MCF 10A (cell line): ENCODE results near the gene TMBIM1. TPM values are rescaled to one million over a fixed set of nuclear protein-coding genes. Genes with fewer than 3 reads are reported as not detected.

Experiments
- BruUV-seq: library from RNA; stranded (reverse); fragments of 400-500 nt; replicated peaks from 2 replicates; lab custom pipeline; 2021; lab: Mats Ljungman, UMichigan
- CTCF ChIA-PET: fragments of 300-600 bp; sonication (Branson Sonifier 250); formaldehyde crosslinking; extraction: SDS; loops from one replicate; lab custom pipeline; 2021; ENCODE audit warnings: antibody characterized with exemption, inconsistent platforms; lab: Yijun Ruan, JAX
- POLR2A ChIA-PET: fragments of 300-600, 350-650 bp; sonication (Branson Sonifier 250); formaldehyde crosslinking; extraction: SDS; loops from one replicate; lab custom pipeline; 2020; ENCODE audit warnings: antibody characterized with exemption, inconsistent platforms; lab: Yijun Ruan, JAX
- DNase-seq: peaks from one replicate; pipeline ENCODE4 v3.0.0-alpha.2; 2018; ENCODE audit not compliant: unreplicated experiment
- H3K27ac Mint-ChIP-seq: one replicate; pipeline ENCODE4 v1.8.0; 2022; ENCODE audit warnings: mild to moderate bottlenecking, low read depth, mixed read lengths; ENCODE audit not compliant: unreplicated experiment
- H3K27me3 Mint-ChIP-seq: one replicate; pipeline ENCODE4 v1.8.0; 2022; ENCODE audit warnings: mixed read lengths; ENCODE audit not compliant: insufficient read depth, unreplicated experiment
- H3K36me3 Mint-ChIP-seq: one replicate; pipeline ENCODE4 v1.8.0; 2022; ENCODE audit warnings: mild to moderate bottlenecking, moderate library complexity, mixed read lengths; ENCODE audit not compliant: insufficient read depth, unreplicated experiment
- H3K4me1 Mint-ChIP-seq: one replicate; pipeline ENCODE4 v1.8.0; 2022; ENCODE audit warnings: mixed read lengths; ENCODE audit not compliant: insufficient read depth, unreplicated experiment
- H3K4me3 Mint-ChIP-seq: one replicate; pipeline ENCODE4 v1.8.0; 2022; ENCODE audit warnings: mild to moderate bottlenecking, moderate library complexity, mixed read lengths; ENCODE audit not compliant: unreplicated experiment
- H3K9me3 Mint-ChIP-seq: one replicate; pipeline ENCODE4 v1.8.0; 2022; ENCODE audit warnings: mixed read lengths; ENCODE audit not compliant: unreplicated experiment
- CTCF ChIP-seq: fragments of 200-600 bp; IDR thresholded peaks from one replicate; pipeline ENCODE4 v1.8.0; 2022; ENCODE audit warnings: antibody characterized with exemption, mild to moderate bottlenecking; ENCODE audit not compliant: unreplicated experiment
- intact Hi-C: fragments of 100-400 bp; cut with micrococcal nuclease; formaldehyde crosslinking; loops from 2 replicates; pipeline ENCODE4 v1.14.1; 2022
- total RNA-seq: library from RNA; stranded (reverse); gene quantifications from 2 replicates; pipeline ENCODE4 v1.2.3, GENCODE V29; 2022

TMBIM1 gene
- total RNA-seq, 1 experiment from 2014 or later: 107 TPM

- peak; percentile 91 for TF ChIP-seq CTCF
- DNase-seq: peak; percentile 90
- POLR2A ChIA-PET: interaction anchor here (1.2 to 2.0 kb wide), 4 partner anchors 15 to 96 kb away, joined by 3 to 7 read pairs (median 4); no protein-coding TSS in a partner anchor
- Mint-ChIP-seq H3K36me3 (no peaks in the 10 kb centered on the region), H3K27ac (no peak overlapping the region), H3K9me3 (no peaks in the 10 kb centered on the region), H3K4me3 (no peak overlapping the region), H3K4me1 (peaks cover 16% of the 10 kb centered on the region), H3K27me3 (no peaks in the 10 kb centered on the region)
- intact Hi-C loops: loop anchor here (1.0 to 2.0 kb wide), 4 partner anchors 29 to 166 kb away; partner anchors contain the start of gene CATIP
- CTCF ChIA-PET: interaction anchor here (0.6 to 4.1 kb wide), 35 partner anchors 9 to 390 kb away, joined by 3 to 110 read pairs (median 4); partner anchors contain the start of genes CATIP, SLC11A1 and TMBIM1
- BruUV-seq: no TSS peak
Measured at GRCh38 chr2:218301176-218301819, 9.0 kb upstream of the TMBIM1 start.

- Mint-ChIP-seq H3K4me1 (peaks cover 20% of the 10 kb centered on the region), H3K27ac (no peak overlapping the region), H3K27me3 (no peaks in the 10 kb centered on the region), H3K9me3 (no peaks in the 10 kb centered on the region), H3K4me3 (no peak overlapping the region), H3K36me3 (no peaks in the 10 kb centered on the region)
- ChIA-PET CTCF (interaction anchor here (0.6 to 12.3 kb wide), 7 partner anchors 9 to 115 kb away, joined by 3 to 215 read pairs (median 9); partner anchors contain the start of genes AAMP, CATIP and PNKD), POLR2A (interaction anchor here (2.5 to 6.5 kb wide), 4 partner anchors 10 to 97 kb away, joined by 11 to 71 read pairs (median 25); partner anchors contain the start of genes AAMP and PNKD)
- no peak for DNase-seq
- intact Hi-C loops: loop anchor here (2.0 kb wide), 1 partner anchor 167 kb away; no protein-coding TSS in a partner anchor
- TF ChIP-seq CTCF: no peak
- no TSS peak for BruUV-seq
Measured at GRCh38 chr2:218300141-218300540, 7.8 kb upstream of the TMBIM1 start.

- no TSS peak for BruUV-seq
- CTCF ChIA-PET: interaction anchor here (0.6 to 12.3 kb wide), 13 partner anchors 12 to 349 kb away, joined by 3 to 215 read pairs (median 5); partner anchors contain the start of genes AAMP, CATIP and PNKD
- no peaks in the 10 kb centered on the region for H3K36me3 Mint-ChIP-seq
- POLR2A ChIA-PET: interaction anchor here (0.6 to 6.5 kb wide), 18 partner anchors 8 to 1046 kb away, joined by 3 to 71 read pairs (median 6); partner anchors contain the start of genes AAMP, CATIP, CTDSP1 and PNKD
- H3K9me3 Mint-ChIP-seq: no peaks in the 10 kb centered on the region
- no peak for DNase-seq
- intact Hi-C loops: no loop called here
- TF ChIP-seq CTCF: no peak
- no peaks in the 10 kb centered on the region for H3K27me3 Mint-ChIP-seq
- H3K4me1 Mint-ChIP-seq: peaks cover 29% of the 10 kb centered on the region
- H3K4me3 Mint-ChIP-seq: peak overlapping the region; percentile 53
- H3K27ac Mint-ChIP-seq: peak overlapping the region; percentile 94
Measured at GRCh38 chr2:218298314-218298875, 6.1 kb upstream of the TMBIM1 start.

- Mint-ChIP-seq H3K4me3 (no peak overlapping the region), H3K27ac (peak overlapping the region; percentile 94), H3K27me3 (no peaks in the 10 kb centered on the region), H3K9me3 (no peaks in the 10 kb centered on the region), H3K36me3 (no peaks in the 10 kb centered on the region), H3K4me1 (peaks cover 29% of the 10 kb centered on the region)
- peak; percentile 33 for DNase-seq
- TF ChIP-seq CTCF: no peak
- CTCF ChIA-PET: interaction anchor here (0.7 to 12.3 kb wide), 6 partner anchors 11 to 580 kb away, joined by 3 to 215 read pairs (median 15); partner anchors contain the start of genes AAMP, CATIP and PNKD
- intact Hi-C loops: no loop called here
- BruUV-seq: no TSS peak
- POLR2A ChIA-PET: interaction anchor here (3.0 to 6.5 kb wide), 2 partner anchors 11 to 25 kb away, joined by 19 to 71 read pairs; partner anchors contain the start of genes AAMP and PNKD
Measured at GRCh38 chr2:218296847-218297246, 4.5 kb upstream of the TMBIM1 start.
